Right ventricle myocardium superior (tissue), 1 donor: ENCODE data around the gene TRIM8. TPM values are rescaled to one million over a fixed set of nuclear protein-coding genes. Genes with fewer than 3 reads are reported as not detected.

Experiments
- ATAC-seq: fragments of 200-7000 bp; cut with Tn5 transposase; one replicate; pipeline ENCODE4 v1.9.1; 2020; ENCODE audit warnings: mild to moderate bottlenecking; ENCODE audit not compliant: poor library complexity
- DNase-seq: peaks from one replicate; pipeline ENCODE4 v3.0.0-alpha.2; 2020
- intact Hi-C: fragments of 100-400 bp; cut with DNase I; formaldehyde crosslinking; loops from one replicate; pipeline ENCODE4 v1.11.2; 2022
- total RNA-seq: library from RNA; stranded (reverse); fragmentation: NEBNext Ultra II Directional; extraction: Animal tissue kit (Norgen Biotek cat#: 25700); gene quantifications from one replicate; pipeline ENCODE4 v1.2.1, GENCODE V29; 2021
- donor health status: DM: no; HTN: yes; CAD: no; lungs with severe emphysema.

Gene TRIM8
- total RNA-seq, 1 donor from 2014 or later, result 103 TPM

DNA sequence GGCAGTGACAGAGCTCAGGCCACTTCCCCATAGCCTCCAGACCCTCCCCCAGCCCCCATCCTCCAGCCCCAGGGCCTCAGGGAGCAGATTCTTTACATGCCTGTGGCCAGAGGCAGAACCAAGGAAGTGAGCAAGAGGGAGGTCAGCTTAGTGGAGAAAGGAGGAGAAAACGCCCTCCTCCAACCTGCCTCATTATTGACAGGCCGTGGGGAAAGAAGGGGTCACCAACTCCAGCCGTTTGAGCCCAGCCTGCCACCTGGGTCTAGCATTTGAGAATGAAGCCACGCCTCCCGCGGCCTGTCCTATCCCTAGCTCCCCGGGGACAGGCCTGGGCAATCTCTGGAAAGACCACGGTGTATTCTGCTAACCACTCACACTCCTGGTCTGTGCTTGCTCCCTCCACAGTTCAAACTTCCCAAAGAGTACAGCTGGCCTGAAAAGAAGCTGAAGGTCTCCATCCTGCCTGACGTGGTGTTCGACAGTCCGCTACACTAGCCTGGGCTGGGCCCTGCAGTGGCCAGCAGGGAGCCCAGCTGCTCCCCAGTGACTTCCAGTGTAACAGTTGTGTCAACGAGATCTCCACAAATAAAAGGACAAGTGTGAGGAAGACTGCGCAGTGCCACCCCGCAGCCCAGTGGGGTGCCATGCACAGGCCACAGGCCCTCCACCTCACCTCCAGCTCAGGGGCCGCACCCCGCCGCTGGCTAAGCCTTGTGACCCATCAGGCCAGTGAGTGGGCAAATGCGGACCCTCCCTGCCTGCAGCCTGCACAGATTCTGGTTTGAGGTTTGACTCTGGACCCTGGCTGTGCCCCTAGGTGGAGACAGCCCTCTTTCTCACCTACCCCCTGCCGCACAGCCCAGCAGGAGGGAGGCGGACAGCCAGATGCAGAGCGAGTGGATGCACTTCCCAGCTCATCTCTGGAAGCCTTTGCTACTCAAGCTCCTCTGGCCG lies 14.3 kb upstream of the TRIM8 start:
- no peak for ATAC-seq
- intact Hi-C loops, result no loop called here
- DNase-seq, result peak; percentile 47

- ATAC-seq (no peak), DNase-seq (peak; percentile 31)
- intact Hi-C loops, result no loop called here
Observed at GRCh38 chr10:102630663-102631062, 13.6 kb upstream of the TRIM8 start.

- intact Hi-C loops, result no loop called here
- DNase-seq (peak; percentile 37), ATAC-seq (no peak)
Observed at GRCh38 chr10:102631525-102632393, 12.5 kb upstream of the TRIM8 start.

- ATAC-seq (peak; percentile 46), DNase-seq (peak; percentile 54)
- intact Hi-C loops, result no loop called here
Observed at GRCh38 chr10:102632394-102633111, 11.7 kb upstream of the TRIM8 start.

DNA sequence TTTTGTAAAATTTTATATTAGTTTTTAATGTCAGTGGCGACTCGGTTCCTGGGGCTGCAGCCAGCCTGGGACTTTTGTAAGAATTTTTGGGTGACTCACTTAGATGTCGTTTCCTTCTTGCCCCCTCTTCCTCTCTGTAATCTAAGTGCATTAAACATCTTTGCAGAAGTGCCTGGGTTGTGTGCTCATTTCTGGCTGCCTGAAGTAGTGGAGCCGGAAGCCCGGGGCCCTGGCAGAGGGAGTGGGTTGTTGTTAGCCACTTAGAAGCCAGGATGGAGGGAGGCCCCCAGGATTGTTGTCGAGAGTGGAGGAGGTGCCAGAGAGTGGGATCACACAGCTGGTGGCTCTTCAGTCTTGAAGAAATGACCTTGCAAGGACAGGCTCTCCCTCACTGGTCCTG lies 11.0 kb upstream of the TRIM8 start:
- ATAC-seq, result peak; percentile 9
- peak; percentile 70 for DNase-seq
- intact Hi-C loops, result no loop called here

- DNase-seq (peak; percentile 39), ATAC-seq (no peak)
- intact Hi-C loops, result no loop called here
Observed at GRCh38 chr10:102633848-102634247, 10.4 kb upstream of the TRIM8 start.

- no peak for ATAC-seq
- peak; percentile 8 for DNase-seq
- intact Hi-C loops, result no loop called here
Observed at GRCh38 chr10:102634686-102635085, 9.6 kb upstream of the TRIM8 start.

GRCh38 chr10:102635377-102635776 lies 8.9 kb upstream of the TRIM8 start:
- DNase-seq (no peak), ATAC-seq (no peak)
- intact Hi-C loops, result no loop called here

DNA sequence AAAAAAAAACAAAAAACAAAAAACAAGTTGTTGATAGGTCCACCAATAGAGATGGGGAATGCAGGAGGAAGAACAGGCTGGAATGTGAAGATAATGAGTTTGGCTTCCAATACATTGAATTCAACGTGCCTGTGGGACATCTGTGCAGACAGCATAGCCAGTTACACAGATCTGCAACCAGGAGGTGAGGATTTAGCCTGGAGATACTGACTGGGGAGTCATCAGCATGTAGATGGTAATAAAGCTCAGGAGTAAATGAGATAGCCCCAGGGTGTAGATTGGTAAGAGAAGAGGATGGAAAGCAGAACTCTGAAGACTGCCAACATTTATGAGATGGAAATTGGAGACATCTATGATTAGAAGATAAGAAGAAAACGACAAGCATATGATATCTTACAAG lies 4.7 kb upstream of the TRIM8 start:
- DNase-seq (no peak), ATAC-seq (no peak)
- intact Hi-C loops, result no loop called here

GRCh38 chr10:102641402-102641801 lies 2.9 kb upstream of the TRIM8 start:
- ATAC-seq, result no peak
- intact Hi-C loops, result no loop called here
- peak; percentile 4 for DNase-seq

GRCh38 chr10:102641880-102642735 lies 2.2 kb upstream of the TRIM8 start:
- peak; percentile 99 for DNase-seq
- intact Hi-C loops, result loop anchor here (2.0 kb wide), 1 partner anchor 139 kb away; the partner anchor contains the start of genes ACTR1A and SUFU
- ATAC-seq, result peak; percentile 70

GRCh38 chr10:102642736-102643335 lies 1.4 kb upstream of the TRIM8 start:
- DNase-seq (peak; percentile 84), ATAC-seq (peak; percentile 2)
- intact Hi-C loops, result loop anchor here (2.0 kb wide), 1 partner anchor 140 kb away; the partner anchor contains the start of genes ACTR1A and SUFU

GRCh38 chr10:102643336-102644065 lies 778 bp upstream of the TRIM8 start:
- intact Hi-C loops, result loop anchor here (2.0 kb wide), 1 partner anchor 141 kb away; the partner anchor contains the start of genes ACTR1A and SUFU
- peak; percentile 83 for DNase-seq
- ATAC-seq, result peak; percentile 14

- ATAC-seq (peak; percentile 18), DNase-seq (peak; percentile 92)
- intact Hi-C loops, result no loop called here
Observed at GRCh38 chr10:102644646-102645387, 538 bp downstream of the TRIM8 start.

DNA sequence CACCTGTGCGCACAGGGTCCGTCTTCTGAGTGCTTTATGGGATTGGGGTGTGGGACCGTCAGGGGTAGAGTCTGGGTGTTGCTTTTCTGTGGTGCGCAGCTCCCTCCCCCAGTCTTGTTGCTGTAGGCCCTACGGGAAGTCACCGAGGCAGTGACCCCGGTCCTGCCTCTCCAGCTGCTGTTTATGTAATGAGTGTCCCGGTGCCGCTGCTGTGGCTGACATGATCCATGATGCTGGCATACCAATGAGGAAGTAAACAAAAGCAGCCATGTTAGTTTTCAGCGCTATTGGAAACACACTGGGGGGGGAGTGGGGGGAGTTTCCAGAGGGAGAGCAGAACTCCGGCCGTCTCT lies 1.1 kb downstream of the TRIM8 start:
- ATAC-seq (peak; percentile 13), DNase-seq (peak; percentile 88)
- intact Hi-C loops, result no loop called here
